Measurements from ENCODE around the gene CD248.

- TF ChIP-seq, protein P1, sequence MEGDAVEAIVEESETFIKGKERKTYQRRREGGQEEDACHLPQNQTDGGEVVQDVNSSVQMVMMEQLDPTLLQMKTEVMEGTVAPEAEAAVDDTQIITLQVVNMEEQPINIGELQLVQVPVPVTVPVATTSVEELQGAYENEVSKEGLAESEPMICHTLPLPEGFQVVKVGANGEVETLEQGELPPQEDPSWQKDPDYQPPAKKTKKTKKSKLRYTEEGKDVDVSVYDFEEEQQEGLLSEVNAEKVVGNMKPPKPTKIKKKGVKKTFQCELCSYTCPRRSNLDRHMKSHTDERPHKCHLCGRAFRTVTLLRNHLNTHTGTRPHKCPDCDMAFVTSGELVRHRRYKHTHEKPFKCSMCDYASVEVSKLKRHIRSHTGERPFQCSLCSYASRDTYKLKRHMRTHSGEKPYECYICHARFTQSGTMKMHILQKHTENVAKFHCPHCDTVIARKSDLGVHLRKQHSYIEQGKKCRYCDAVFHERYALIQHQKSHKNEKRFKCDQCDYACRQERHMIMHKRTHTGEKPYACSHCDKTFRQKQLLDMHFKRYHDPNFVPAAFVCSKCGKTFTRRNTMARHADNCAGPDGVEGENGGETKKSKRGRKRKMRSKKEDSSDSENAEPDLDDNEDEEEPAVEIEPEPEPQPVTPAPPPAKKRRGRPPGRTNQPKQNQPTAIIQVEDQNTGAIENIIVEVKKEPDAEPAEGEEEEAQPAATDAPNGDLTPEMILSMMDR (IDR thresholded peaks at IDR 0.05): peak in 3 of 5 experiments; percentile 13 to 40 (median 31)
- no peak for TF ChIP-seq POLR2A (IDR thresholded peaks at IDR 0.05)
Measured at GRCh38 chr11:66363805-66364535, 47.1 kb upstream of the CD248 start.
